SIG-M5 (cell line): ENCODE results near the gene WWC1.
"Not testable (repeated sequence)": the region's sequence is repeated elsewhere in the genome, so short reads cannot be mapped to it uniquely, and the experiment has no call there.

Source experiments
- DNase-seq: peaks from one replicate; lab custom pipeline; 2025; lab: John Stamatoyannopoulos, UW

The WWC1 gene

GRCh38 chr5:168411871-168412270, 120.4 kb downstream of the WWC1 start:
- DNase-seq = no peak

DNA sequence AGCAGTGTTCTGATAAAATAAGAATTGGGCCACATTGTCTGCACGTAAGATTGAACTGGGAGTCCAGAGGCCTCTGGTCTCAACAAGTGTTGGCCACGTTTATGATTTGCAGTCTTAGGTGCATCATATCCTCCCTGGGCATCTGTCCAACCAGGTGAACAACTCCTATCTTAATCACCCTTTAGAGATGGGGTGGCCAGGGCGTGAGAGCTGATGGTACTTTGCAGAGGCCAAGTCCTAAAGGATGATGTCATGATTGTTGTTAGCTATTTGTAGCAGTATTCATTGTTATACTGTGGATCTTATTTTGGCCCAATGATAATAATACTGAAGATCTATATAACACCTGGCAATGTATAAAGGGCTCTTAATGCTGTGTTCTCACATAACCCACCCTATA, 121.6 kb downstream of the WWC1 start:
- DNase-seq = no peak

DNA sequence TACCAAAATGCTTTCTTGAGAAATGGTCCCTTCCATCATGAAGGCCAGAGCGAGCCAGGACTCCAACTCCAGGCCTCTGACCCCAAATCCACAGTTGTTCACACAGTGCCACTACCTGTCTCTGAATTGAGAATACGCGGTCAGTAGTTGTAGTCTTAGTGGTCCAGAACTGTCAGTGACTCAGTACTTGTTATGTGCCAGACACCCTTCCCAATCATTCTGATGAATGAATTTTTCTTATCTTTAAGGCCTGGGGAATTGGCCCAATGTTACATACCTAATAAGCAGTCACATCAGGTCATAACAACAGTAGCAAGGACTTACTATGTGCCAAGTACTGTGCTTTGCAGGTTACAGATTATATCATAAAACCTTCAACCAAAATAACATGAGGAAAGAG, 122.2 kb downstream of the WWC1 start:
- no peak for DNase-seq

- no peak for DNase-seq
These were observed 124.0 kb downstream of the WWC1 start for GRCh38 chr5:168415401-168415800.

DNA sequence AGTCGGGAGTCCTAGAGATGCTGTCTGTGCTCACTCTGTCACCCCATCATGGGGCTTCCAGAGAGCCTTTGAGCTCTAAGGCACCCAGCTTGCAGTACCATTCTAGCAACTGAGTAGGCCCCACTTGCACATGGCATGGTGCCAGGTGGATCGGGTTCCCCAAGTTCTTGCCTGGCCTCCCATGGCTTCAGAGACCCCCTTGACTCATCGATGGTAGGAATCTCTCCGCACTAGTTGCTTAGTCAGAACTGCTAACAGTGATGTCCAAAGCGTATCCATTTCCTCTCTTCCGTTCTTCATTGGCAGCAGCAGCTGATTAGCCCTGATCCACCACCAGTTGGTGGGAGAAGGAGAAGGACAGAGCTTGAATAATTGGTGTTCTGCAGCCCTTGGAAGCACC, 124.5 kb downstream of the WWC1 start:
- DNase-seq = no peak

- no peak for DNase-seq
These were observed 126.4 kb downstream of the WWC1 start for GRCh38 chr5:168417731-168418429.

GRCh38 chr5:168420461-168420860, 129.0 kb downstream of the WWC1 start:
- no peak for DNase-seq

GRCh38 chr5:168422431-168422830, 131.0 kb downstream of the WWC1 start:
- DNase-seq = no peak

GRCh38 chr5:168423478-168423877, 132.0 kb downstream of the WWC1 start:
- DNase-seq = no peak

DNA sequence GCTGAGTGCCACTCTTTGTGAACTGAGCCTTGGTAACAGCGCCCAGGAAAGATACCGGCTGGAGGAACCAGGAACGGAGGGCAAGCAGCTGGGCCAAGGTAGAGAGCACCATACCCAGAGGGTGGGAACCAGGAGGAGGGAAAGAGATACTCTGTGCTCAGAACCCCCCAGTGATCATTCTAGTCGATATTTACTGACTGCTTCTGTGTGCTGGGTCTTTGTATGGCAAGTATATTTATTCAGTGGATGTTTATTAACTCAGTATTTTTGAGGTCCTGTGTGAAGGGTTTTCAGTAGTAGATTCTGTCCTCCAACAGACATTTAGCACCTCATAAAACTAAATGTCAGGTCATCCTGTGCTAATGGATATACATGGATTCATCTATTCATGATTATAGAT, 132.5 kb downstream of the WWC1 start:
- DNase-seq = no peak

DNA sequence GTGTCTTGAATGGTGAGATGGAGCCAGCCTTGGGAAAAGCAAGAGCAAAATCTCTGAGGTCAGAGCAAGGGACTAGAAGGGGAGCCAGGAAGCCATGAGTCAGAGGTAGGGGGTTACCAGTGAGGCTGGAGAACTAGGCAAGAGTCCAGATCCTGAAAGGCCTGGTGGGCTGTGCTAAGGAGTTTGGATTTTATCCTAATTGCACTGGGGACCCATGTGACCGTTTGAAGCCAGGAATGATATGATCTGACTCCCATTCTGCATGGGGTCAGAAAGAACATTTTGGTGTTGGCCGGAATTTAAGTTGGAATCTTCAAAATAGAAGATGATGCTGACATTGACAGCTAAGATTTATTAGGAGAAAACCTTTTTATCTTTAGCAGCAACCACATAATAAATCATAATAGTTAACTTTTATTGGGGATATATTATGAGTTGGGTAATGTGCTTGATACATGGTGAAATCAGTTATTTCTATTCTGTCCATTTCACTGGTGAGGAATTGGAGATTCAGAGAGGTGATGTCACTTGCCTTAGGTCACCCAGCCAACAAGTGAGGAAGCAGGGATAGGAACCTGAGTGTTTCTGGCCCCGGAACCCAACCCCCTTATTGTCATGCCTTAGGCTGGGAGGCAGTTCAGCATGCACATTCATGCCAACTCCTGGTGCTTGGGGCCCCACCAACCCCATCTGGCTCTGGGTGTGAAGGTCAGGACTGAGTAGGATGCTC, 133.3 kb downstream of the WWC1 start:
- DNase-seq = no peak

DNA sequence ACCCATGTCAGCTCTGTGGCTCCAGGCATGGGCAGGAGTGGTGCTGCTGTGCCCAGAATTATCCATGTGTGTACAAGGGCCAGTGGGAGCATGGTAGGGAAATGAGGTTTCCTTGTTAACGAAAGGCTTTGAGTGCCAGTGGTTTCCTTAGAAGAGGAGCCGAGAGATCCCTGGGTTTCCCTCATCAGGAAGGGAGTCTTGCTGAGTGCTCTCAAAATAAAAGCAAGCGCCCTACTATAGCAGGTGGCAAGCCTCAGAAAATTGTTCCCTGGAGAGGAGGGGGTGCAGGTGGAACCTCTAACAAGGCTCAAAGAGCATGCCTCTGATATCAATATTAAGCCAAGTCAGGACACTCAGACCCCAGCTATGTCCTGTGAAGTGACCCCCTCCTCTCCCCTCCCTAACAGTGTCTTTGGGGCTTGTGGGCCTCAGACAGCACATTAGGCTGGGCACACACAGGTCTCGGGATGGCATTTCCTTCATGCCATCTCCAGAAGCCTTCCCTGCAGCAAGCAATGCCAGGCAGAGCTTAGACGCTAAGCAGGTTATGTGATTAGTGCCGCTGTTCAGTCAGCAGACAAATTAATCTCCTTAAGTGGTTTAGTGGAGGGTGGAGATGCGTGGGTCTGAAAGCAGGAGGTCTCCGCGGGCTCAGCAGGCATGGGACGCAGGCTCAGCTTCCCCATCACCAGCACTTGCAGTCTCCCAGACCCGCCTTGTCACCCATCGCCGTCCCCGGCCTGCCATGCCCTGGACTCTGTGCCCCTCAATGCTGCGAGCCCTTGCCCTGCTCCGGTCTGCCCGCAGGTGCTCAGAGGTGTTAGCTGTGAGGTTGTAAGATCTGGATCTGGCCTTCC, 134.8 kb downstream of the WWC1 start:
- no peak for DNase-seq

GRCh38 chr5:168426864-168427172, 135.4 kb downstream of the WWC1 start:
- no peak for DNase-seq

- DNase-seq = no peak
These were observed 135.8 kb downstream of the WWC1 start for GRCh38 chr5:168427224-168427623.

GRCh38 chr5:168428552-168428951, 137.1 kb downstream of the WWC1 start:
- no peak for DNase-seq

DNA sequence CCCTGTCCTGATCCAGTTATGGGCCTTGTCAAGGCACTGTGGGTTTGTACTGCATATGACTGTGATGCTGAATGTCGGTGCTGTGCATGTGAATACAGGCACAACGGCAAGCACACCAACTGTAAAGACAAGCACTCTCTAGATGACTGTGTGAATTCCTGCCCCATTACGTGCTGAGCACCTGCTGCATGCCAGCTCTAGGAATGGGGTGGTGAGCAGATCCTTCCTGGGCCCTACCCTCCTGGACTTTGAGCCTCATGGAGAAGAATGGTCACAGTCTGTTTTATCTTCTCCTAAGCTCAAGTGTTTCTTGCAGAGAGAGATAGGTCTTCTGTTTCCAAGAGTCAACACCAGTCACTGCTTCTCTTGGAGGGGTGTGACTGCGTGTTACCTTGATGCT, 138.9 kb downstream of the WWC1 start:
- DNase-seq = no peak

GRCh38 chr5:168432903-168433302, 141.5 kb downstream of the WWC1 start:
- DNase-seq = no peak

- no peak for DNase-seq
These were observed 142.6 kb downstream of the WWC1 start for GRCh38 chr5:168434001-168434400.

DNA sequence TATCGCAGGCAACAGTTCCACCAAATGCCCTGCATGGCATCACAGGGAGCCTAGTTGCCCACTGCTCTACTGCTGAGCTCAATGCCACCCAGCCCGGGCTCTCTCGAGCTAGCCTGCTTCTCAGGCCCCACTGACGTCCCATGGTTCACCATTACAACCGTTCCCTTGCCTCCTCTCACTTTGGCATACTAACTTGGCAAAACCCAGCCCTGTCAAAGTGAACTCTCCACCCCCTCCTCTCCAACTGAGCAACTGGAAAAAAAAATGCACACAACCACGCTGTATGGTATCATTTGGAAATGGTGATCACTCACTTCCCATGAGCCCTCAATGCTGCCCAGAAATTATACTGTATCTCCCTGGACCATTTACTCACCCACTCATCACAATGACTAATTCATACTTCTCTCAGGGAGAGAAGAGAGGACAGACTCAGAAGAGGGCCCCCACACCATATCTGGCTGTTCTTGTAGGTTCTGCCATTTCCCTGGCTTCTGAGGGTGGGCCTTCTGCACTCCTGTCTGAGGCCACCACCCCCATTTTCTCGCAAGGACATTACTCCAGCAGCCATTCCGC, 143.4 kb downstream of the WWC1 start:
- DNase-seq = no peak

GRCh38 chr5:168435340-168435739, 143.9 kb downstream of the WWC1 start:
- DNase-seq = not testable (repeated sequence)

DNA sequence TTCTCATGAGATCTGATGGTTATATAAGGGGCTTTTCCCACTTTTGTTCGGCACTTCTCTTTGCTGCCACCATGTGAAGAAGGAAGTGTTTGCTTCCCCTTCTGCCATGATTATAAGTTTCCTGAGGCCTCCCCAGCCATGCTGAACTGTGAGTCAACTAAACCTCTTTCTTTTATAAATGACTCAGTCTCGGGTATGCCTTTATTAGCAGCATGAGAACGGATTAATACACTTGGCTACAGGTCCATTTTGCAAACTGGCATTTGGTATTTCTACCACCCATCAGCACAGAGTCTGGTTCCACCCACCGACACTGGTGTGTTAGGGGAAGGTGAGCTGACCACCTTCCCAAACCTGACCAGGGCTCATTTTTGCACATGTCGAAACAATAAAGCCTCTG, 146.9 kb downstream of the WWC1 start:
- no peak for DNase-seq

DNA sequence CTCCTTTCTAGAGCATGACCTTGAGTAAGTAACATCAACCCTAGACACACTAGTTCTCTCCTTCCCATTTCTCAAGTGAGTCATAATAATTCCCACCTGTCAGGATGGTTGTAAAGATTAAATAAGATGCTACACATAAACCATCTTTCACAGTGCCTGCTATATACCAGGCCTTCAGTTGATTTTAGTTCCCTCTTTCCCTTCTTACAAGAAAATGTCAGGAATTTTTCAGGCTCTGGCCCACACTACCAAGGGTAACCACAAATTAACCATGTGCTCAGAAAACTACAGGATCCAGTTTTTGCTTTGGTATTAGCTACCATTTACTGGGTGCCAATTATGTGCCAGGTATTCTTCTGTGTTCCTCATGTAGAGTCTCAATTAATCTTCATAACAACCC, 152.1 kb downstream of the WWC1 start:
- no peak for DNase-seq
